H9 (cell line): ENCODE data around the gene CTPS2. TPM values are rescaled to one million over a fixed set of nuclear protein-coding genes. Genes with fewer than 3 reads are reported as not detected.

Experiments
- DNase-seq: peaks from one replicate; pipeline ENCODE4 v3.0.0-alpha.2; 2017
- H2AFZ ChIP-seq: one replicate; pipeline ENCODE4 v1.6.1; 2013; ENCODE audit warnings: mild to moderate bottlenecking, low read length, control low read depth, moderate library complexity
- H2AK5ac ChIP-seq: 2 replicates; pipeline ENCODE4 v1.6.1; 2013; ENCODE audit warnings: low read length, control low read depth, mixed read lengths; ENCODE audit not compliant: insufficient read length
- H2BK120ac ChIP-seq: one replicate; pipeline ENCODE4 v1.6.1; 2013; ENCODE audit warnings: low read depth, mild to moderate bottlenecking, low read length, control low read depth, inconsistent platforms; ENCODE audit not compliant: poor library complexity, severe bottlenecking
- H2BK12ac ChIP-seq: 2 replicates; pipeline ENCODE4 v1.6.1; 2013; ENCODE audit warnings: low read length, control low read depth, mixed read lengths, low read depth; ENCODE audit not compliant: insufficient read length
- H2BK15ac ChIP-seq: 2 replicates; pipeline ENCODE4 v1.6.1; 2013; ENCODE audit warnings: low read depth, low read length, control low read depth
- H2BK20ac ChIP-seq: one replicate; pipeline ENCODE4 v1.6.1; 2013; ENCODE audit warnings: low read depth, mild to moderate bottlenecking, low read length, control low read depth, inconsistent platforms; ENCODE audit not compliant: poor library complexity, severe bottlenecking
- H2BK5ac ChIP-seq: 2 replicates; pipeline ENCODE4 v1.6.1; 2013; ENCODE audit warnings: low read length, control low read depth, mixed read lengths; ENCODE audit not compliant: insufficient read length
- H3K14ac ChIP-seq: 2 replicates; pipeline ENCODE4 v1.6.1; 2013; ENCODE audit warnings: low read length, control low read depth; ENCODE audit not compliant: insufficient read depth
- H3K18ac ChIP-seq: 2 replicates; pipeline ENCODE4 v1.6.1; 2013; ENCODE audit warnings: low read depth, mild to moderate bottlenecking, mixed read lengths, low read length, control low read depth; ENCODE audit not compliant: insufficient read length
- H3K23ac ChIP-seq: 2 replicates; pipeline ENCODE4 v1.6.1; 2013; ENCODE audit warnings: low read length, control low read depth, mixed read lengths, low read depth; ENCODE audit not compliant: insufficient read length
- H3K23me2 ChIP-seq: 2 replicates; pipeline ENCODE4 v1.6.1; 2013; ENCODE audit warnings: low read depth, mild to moderate bottlenecking, mixed read lengths, low read length, control low read depth; ENCODE audit not compliant: insufficient read length, poor library complexity, severe bottlenecking
- H3K27ac ChIP-seq: 2 replicates; pipeline ENCODE4 v1.5.1; 2013; ENCODE audit warnings: low read length, control low read depth, mixed read lengths, low read depth; ENCODE audit not compliant: insufficient read length
- H3K27me3 ChIP-seq: 2 replicates; pipeline ENCODE4 v1.6.1; 2013; ENCODE audit warnings: low read length, control low read depth, inconsistent platforms; ENCODE audit not compliant: insufficient read depth
- H3K4ac ChIP-seq: 2 replicates; pipeline ENCODE4 v1.6.1; 2013; ENCODE audit warnings: low read depth, mild to moderate bottlenecking, control low read depth, inconsistent platforms, low read length, moderate library complexity
- H3K4me1 ChIP-seq: 2 replicates; pipeline ENCODE4 v1.6.1; 2013; ENCODE audit warnings: low read length, control low read depth, inconsistent platforms; ENCODE audit not compliant: insufficient read depth
- H3K4me2 ChIP-seq: 2 replicates; pipeline ENCODE4 v1.6.1; 2013; ENCODE audit warnings: low read length, control low read depth, mixed read lengths; ENCODE audit not compliant: insufficient read length, insufficient read depth
- H3K56ac ChIP-seq: 2 replicates; pipeline ENCODE4 v1.6.1; 2013; ENCODE audit warnings: low read depth, mild to moderate bottlenecking, mixed read lengths, low read length, control low read depth; ENCODE audit not compliant: insufficient read length
- H3K79me1 ChIP-seq: 2 replicates; pipeline ENCODE4 v1.6.1; 2013; ENCODE audit warnings: low read depth, mild to moderate bottlenecking, moderate library complexity, low read length, control low read depth, inconsistent platforms; ENCODE audit not compliant: insufficient read depth, poor library complexity, severe bottlenecking
- H3K79me2 ChIP-seq: 2 replicates; pipeline ENCODE4 v1.6.1; 2013; ENCODE audit warnings: low read length, control low read depth, inconsistent platforms; ENCODE audit not compliant: insufficient read depth
- H3K9ac ChIP-seq: 2 replicates; pipeline ENCODE4 v1.6.1; 2013; ENCODE audit warnings: low read length, control low read depth, mixed read lengths; ENCODE audit not compliant: insufficient read length; ENCODE audit errors: extremely low read depth
- H3K9me3 ChIP-seq: one replicate; pipeline ENCODE4 v1.6.1; 2013; ENCODE audit warnings: low read depth, low read length, inconsistent platforms; ENCODE audit not compliant: control insufficient read depth
- H3T11ph ChIP-seq: one replicate; pipeline ENCODE4 v1.6.1; 2013; ENCODE audit warnings: mild to moderate bottlenecking, low read length, control low read depth, inconsistent platforms
- H4K20me1 ChIP-seq: one replicate; pipeline ENCODE4 v1.6.1; 2013; ENCODE audit not compliant: control insufficient read depth, insufficient read length, insufficient read depth
- H4K5ac ChIP-seq: 2 replicates; pipeline ENCODE4 v1.6.1; 2013; ENCODE audit warnings: low read depth, mild to moderate bottlenecking, mixed read lengths, low read length, control low read depth; ENCODE audit not compliant: insufficient read length
- H4K8ac ChIP-seq: replicated peaks from 2 replicates; pipeline ENCODE4 v1.6.1; 2013; ENCODE audit warnings: low read length, control low read depth, mixed read lengths, low read depth; ENCODE audit not compliant: insufficient read length
- H4K91ac ChIP-seq: 2 replicates; pipeline ENCODE4 v1.6.1; 2013; ENCODE audit warnings: low read depth, mild to moderate bottlenecking, moderate library complexity, mixed read lengths, low read length, control low read depth; ENCODE audit not compliant: insufficient read length
- H3K27ac Mint-ChIP-seq, 3 experiments: 2 replicates in 2 of 3; 3 replicates in 1 of 3; pipeline ENCODE4 v1.8.0; 2020 to 2021; ENCODE audit warnings: mixed read lengths in 3 of 3, mild to moderate bottlenecking in 1 of 3, moderate library complexity in 1 of 3
- H3K27me3 Mint-ChIP-seq: 2 replicates; pipeline ENCODE4 v1.8.0; 2021; ENCODE audit warnings: low read depth, mild to moderate bottlenecking, moderate library complexity, mixed read lengths
- H3K36me3 Mint-ChIP-seq, 3 experiments: 2 replicates in 2 of 3; 3 replicates in 1 of 3; pipeline ENCODE4 v1.8.0; 2020 to 2021; ENCODE audit warnings: low read depth in 3 of 3, mixed read lengths in 3 of 3; ENCODE audit not compliant: insufficient read depth in 1 of 3
- H3K4me1 Mint-ChIP-seq, 2 experiments: 2 replicates each; pipeline ENCODE4 v1.8.0; 2020; ENCODE audit warnings: mixed read lengths in 2 of 2
- H3K4me3 Mint-ChIP-seq, 2 experiments: 2 replicates in 1 of 2; 3 replicates in 1 of 2; pipeline ENCODE4 v1.8.0; 2020 to 2021; ENCODE audit warnings: mild to moderate bottlenecking in 2 of 2, mixed read lengths in 2 of 2, moderate library complexity in 1 of 2
- H3K9me3 Mint-ChIP-seq, 2 experiments: 2 replicates in 1 of 2; 3 replicates in 1 of 2; pipeline ENCODE4 v1.8.0; 2020; ENCODE audit warnings: mild to moderate bottlenecking in 2 of 2, mixed read lengths in 2 of 2, moderate library complexity in 1 of 2
- CTCF ChIP-seq: fragments of 200-600 bp; sonication (generic); conservative IDR thresholded peaks from 3 replicates; pipeline ENCODE4 v1.8.0; 2021; ENCODE audit warnings: antibody characterized with exemption, mild to moderate bottlenecking
- WGBS: extraction: QIAGEN DNeasy Blood & Tissue Kit; methylation state at CpG from one replicate; pipeline ENCODE4 v1.1.7; 2013; ENCODE audit warnings: missing lambda C conversion rate, low lambda C conversion rate, mixed read lengths; ENCODE audit not compliant: insufficient read length; ENCODE audit errors: extremely low coverage; 5-methylcytosine and 5-hydroxymethylcytosine counted together
- total RNA-seq: library from RNA; stranded (reverse); gene quantifications from 2 replicates; pipeline ENCODE4 v1.2.1, GENCODE V29; 2021

Gene CTPS2
- total RNA-seq, 1 experiment from 2014 or later = 69.7 TPM

- Mint-ChIP-seq H3K9me3 (no peaks in the 10 kb centered on the region; a peak in 1 of 5 replicates), H3K4me3 (peak overlapping the region; percentile 81 to 85), H3K4me1 (peaks cover 19 to 21% of the 10 kb centered on the region in 2 experiments), H3K27me3 (no peaks in the 10 kb centered on the region), H3K36me3 (peaks cover 14 to 33% (median 29%) of the 10 kb centered on the region in 3 experiments; a peak in 6 of 7 replicates), H3K27ac (peak overlapping the region; percentile 98 to 99 (median 98); a peak in 6 of 7 replicates)
- no peak overlapping the region for H2AK5ac ChIP-seq
- no peak overlapping the region for H3K27ac ChIP-seq
- H3K79me1 ChIP-seq = peaks cover 5% of the 10 kb centered on the region
- no peaks in the 10 kb centered on the region for H3K9me3 ChIP-seq
- H4K91ac ChIP-seq = peak overlapping the region; percentile 30
- peaks cover 14% of the 10 kb centered on the region for H3K23me2 ChIP-seq
- H3K23ac ChIP-seq = no peak overlapping the region
- H2BK15ac ChIP-seq = no peak overlapping the region
- no peak overlapping the region for H2BK5ac ChIP-seq
- no peaks in the 10 kb centered on the region for H4K20me1 ChIP-seq
- peak overlapping the region; percentile 87 for H3K9ac ChIP-seq
- no CpG with 5 or more reads among the region's 67 CpGs for WGBS
- H3T11ph ChIP-seq = no peak overlapping the region
- peak overlapping the region; percentile 88 for H3K4me2 ChIP-seq
- TF ChIP-seq CTCF = peak; percentile 16; the same call in 1 of the 3 replicates
- H3K56ac ChIP-seq = no peak overlapping the region
- peak overlapping the region; percentile 95 for H3K18ac ChIP-seq
- H2BK12ac ChIP-seq = no peak overlapping the region
- H4K8ac ChIP-seq = no peak overlapping the region
- H3K79me2 ChIP-seq = peaks cover 6% of the 10 kb centered on the region; the same call in 1 of the 2 replicates
- no peak overlapping the region for H2AFZ ChIP-seq
- H3K14ac ChIP-seq = peak overlapping the region; percentile 89
- H4K5ac ChIP-seq = no peak overlapping the region
- H2BK120ac ChIP-seq = peak overlapping the region; percentile 2
- no peaks in the 10 kb centered on the region; the same call in 1 of the 2 replicates for H3K4me1 ChIP-seq
- peak; percentile 46 for DNase-seq
- H3K27me3 ChIP-seq = no peaks in the 10 kb centered on the region
- no peak overlapping the region for H2BK20ac ChIP-seq
- no peak overlapping the region for H3K4ac ChIP-seq
Measured at GRCh38 chrX:16711893-16712547, 449 bp downstream of the CTPS2 start.
